OCI-LY7 (cell line): ENCODE data around the gene TMEM97. TPM values are rescaled to one million over a fixed set of nuclear protein-coding genes. Genes with fewer than 3 reads are reported as not detected.

Experiments
- BruUV-seq: library from RNA; stranded (reverse); fragments of 400-500 nt; replicated peaks from 2 replicates; lab custom pipeline; 2021; lab: Mats Ljungman, UMichigan
- CTCF ChIA-PET: fragments of 300-600 bp; sonication (Branson Sonifier 250); formaldehyde crosslinking; loops from one replicate; lab custom pipeline; 2022; ENCODE audit warnings: antibody characterized with exemption; ENCODE audit not compliant: unreplicated experiment; lab: Charles Lee
- POLR2A ChIA-PET: fragments of 300-600 bp; sonication (Branson Sonifier 250); formaldehyde crosslinking; loops from one replicate; lab custom pipeline; 2022; ENCODE audit warnings: antibody characterized with exemption; lab: Charles Lee
- DNase-seq: peaks from one replicate; pipeline ENCODE4 v3.0.0-alpha.2; 2015; ENCODE audit warnings: low spot score
- H2AFZ ChIP-seq: fragments of 200-600 bp; sonication (generic), shearing (Covaris generic); 2 replicates; pipeline ENCODE4 v1.6.1; 2014; ENCODE audit warnings: mild to moderate bottlenecking, antibody characterized with exemption, low read length, moderate library complexity
- H3K27ac ChIP-seq: fragments of 200-600 bp; sonication (generic); 2 replicates; pipeline ENCODE4 v1.5.1; 2014; ENCODE audit warnings: mixed run types, low read depth, mild to moderate bottlenecking, moderate library complexity, low read length, inconsistent platforms; ENCODE audit not compliant: poor library complexity, severe bottlenecking
- H3K36me3 ChIP-seq: fragments of 200-600 bp; sonication (generic); 2 replicates; pipeline ENCODE4 v1.6.1; 2014; ENCODE audit warnings: mild to moderate bottlenecking, antibody characterized with exemption, low read length, moderate library complexity, mixed read lengths; ENCODE audit not compliant: insufficient read depth
- H3K4me1 ChIP-seq: fragments of 200-600 bp; sonication (generic); 2 replicates; pipeline ENCODE4 v1.5.1; 2014; ENCODE audit warnings: mild to moderate bottlenecking, low read length; ENCODE audit not compliant: insufficient read depth, poor library complexity, severe bottlenecking
- H3K4me2 ChIP-seq: fragments of 200-600 bp; sonication (generic); 2 replicates; pipeline ENCODE4 v1.6.1; 2014; ENCODE audit warnings: mild to moderate bottlenecking, low read length
- H3K4me3 ChIP-seq: fragments of 200-600 bp; sonication (generic); 2 replicates; pipeline ENCODE4 v1.5.1; 2014; ENCODE audit warnings: mild to moderate bottlenecking, low read depth, low read length; ENCODE audit not compliant: poor library complexity, severe bottlenecking
- H3K79me2 ChIP-seq: fragments of 200-600 bp; sonication (generic); 2 replicates; pipeline ENCODE4 v1.6.1; 2016; ENCODE audit warnings: low read depth, mild to moderate bottlenecking, low read length, moderate library complexity, mixed read lengths; ENCODE audit not compliant: insufficient read depth
- H3K9me2 ChIP-seq: fragments of 200-600 bp; sonication (generic); 2 replicates; pipeline ENCODE4 v1.6.1; 2016; ENCODE audit warnings: mild to moderate bottlenecking, low read length, mixed read lengths; ENCODE audit not compliant: insufficient read depth
- H3K9me3 ChIP-seq: fragments of 200-600 bp; sonication (generic); 2 replicates; pipeline ENCODE4 v1.6.1; 2014; ENCODE audit warnings: mild to moderate bottlenecking, mixed run types, low read length, mixed read lengths
- H4K20me1 ChIP-seq: fragments of 200-600 bp; sonication (generic); 2 replicates; pipeline ENCODE4 v1.6.1; 2014; ENCODE audit warnings: mild to moderate bottlenecking, antibody characterized with exemption, low read length, moderate library complexity, mixed read lengths; ENCODE audit not compliant: insufficient read depth
- EZH2phosphoT487 ChIP-seq: fragments of 200-600 bp; sonication (generic); IDR thresholded peaks from 2 replicates; pipeline ENCODE4 v1.6.1; 2018; ENCODE audit warnings: low read depth, borderline replicate concordance, mild to moderate bottlenecking, mixed run types, antibody characterized with exemption, low read length, moderate library complexity, mixed read lengths
- intact Hi-C: fragments of 100-400 bp; cut with micrococcal nuclease; formaldehyde crosslinking; loops from one replicate; pipeline ENCODE4 v1.10.0; 2022; ENCODE audit not compliant: unreplicated experiment
- total RNA-seq, 2 experiments: library from RNA; depleted of rRNA in 1 of 2; stranded (reverse); fragments of >200 nt in 1 of 2; shearing (Covaris generic) in 1 of 2; gene quantifications; 2 replicates each; pipeline ENCODE4 v1.2.3, GENCODE V29; 2014 to 2022
- TF ChIP-seq, protein P1 (sequence below): fragments of 200-600 bp; sonication (generic); conservative IDR thresholded peaks from 2 replicates; pipeline ENCODE4 v1.5.1; 2014; ENCODE audit warnings: mild to moderate bottlenecking, antibody characterized with exemption, low read length, moderate library complexity, mixed read lengths

TMEM97 gene
- total RNA-seq, 2 experiments from 2014 or later, result 65.7 to 69.6 TPM

DNA sequence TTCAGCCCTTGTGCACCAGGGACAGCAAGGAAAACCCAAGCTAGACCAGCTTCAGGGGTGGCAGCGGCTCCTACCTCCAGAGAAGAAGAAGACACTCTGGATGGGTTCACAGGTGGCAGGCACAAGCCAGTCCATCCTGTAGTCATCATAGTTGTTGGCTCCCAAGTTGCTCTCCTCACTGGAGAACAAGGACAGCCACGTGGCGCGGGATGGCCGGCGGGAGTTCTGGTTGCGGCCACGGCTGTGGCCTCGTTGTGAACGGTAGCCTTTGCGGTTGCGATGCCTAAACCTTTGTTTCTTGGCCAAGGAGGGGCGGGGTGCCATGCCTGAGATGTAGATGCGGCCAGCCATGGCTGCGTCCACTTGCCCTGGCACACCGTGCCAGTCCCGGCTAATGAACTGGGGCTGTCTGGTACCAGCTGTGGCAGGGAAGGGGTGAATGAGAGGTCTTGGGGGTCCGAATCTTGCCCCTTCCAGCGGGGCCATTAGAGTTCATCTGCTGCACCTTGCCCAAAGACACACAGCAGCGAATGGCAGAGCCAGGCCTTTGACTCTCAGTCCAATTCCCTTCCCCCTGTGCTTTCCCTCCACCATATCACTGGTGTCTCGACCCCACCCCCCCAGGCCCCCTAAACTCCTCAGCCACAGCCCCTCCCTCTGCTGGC, 48.8 kb downstream of the TMEM97 start:
- CTCF ChIA-PET, result no interaction called here

DNA sequence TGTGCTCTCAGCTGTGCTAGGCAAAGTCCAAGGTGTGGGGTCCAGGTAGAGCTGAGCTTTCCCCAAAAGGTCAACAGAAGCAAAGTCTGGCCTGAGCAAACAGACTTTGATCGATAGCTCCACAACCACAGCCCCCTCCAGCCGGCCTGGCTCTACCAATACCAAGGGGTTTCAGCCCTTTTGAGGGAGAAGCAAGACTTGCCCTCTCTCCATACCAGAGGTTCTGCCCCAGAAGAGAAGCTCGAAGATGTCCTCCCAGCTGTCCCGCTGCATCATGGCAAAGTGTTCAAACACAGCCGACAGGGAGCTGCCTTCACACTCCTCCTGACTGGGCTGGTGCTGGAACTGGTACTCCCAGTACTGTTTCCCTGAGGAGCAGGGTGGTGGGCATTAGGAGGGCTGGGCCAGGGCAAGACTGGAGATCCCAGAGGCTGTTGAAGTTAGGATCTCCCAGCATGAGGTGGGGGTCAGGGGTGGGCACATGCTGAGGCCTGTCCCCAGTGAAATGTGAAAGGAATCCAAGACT, 49.4 kb downstream of the TMEM97 start:
- Histone ChIP-seq H3K9me2 (no peaks in the 10 kb centered on the region), H3K79me2 (no peaks in the 10 kb centered on the region), H2AFZ (no peak overlapping the region), H3K4me1 (peaks cover 18% of the 10 kb centered on the region), H3K9me3 (no peaks in the 10 kb centered on the region), H3K4me3 (no peak overlapping the region), H3K27ac (no peak overlapping the region), H3K4me2 (no peak overlapping the region), H3K36me3 (peaks cover 4% of the 10 kb centered on the region; the same call in 1 of the 2 replicates), H4K20me1 (no peaks in the 10 kb centered on the region)
- ChIA-PET CTCF (no interaction called here), POLR2A (no interaction called here)
- no peak for TF ChIP-seq EZH2phosphoT487
- TF ChIP-seq, protein P1, sequence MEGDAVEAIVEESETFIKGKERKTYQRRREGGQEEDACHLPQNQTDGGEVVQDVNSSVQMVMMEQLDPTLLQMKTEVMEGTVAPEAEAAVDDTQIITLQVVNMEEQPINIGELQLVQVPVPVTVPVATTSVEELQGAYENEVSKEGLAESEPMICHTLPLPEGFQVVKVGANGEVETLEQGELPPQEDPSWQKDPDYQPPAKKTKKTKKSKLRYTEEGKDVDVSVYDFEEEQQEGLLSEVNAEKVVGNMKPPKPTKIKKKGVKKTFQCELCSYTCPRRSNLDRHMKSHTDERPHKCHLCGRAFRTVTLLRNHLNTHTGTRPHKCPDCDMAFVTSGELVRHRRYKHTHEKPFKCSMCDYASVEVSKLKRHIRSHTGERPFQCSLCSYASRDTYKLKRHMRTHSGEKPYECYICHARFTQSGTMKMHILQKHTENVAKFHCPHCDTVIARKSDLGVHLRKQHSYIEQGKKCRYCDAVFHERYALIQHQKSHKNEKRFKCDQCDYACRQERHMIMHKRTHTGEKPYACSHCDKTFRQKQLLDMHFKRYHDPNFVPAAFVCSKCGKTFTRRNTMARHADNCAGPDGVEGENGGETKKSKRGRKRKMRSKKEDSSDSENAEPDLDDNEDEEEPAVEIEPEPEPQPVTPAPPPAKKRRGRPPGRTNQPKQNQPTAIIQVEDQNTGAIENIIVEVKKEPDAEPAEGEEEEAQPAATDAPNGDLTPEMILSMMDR, result no peak
- DNase-seq, result no peak
- intact Hi-C loops, result no loop called here
- no TSS peak for BruUV-seq

More for the DNA sequence above, 48.8 kb downstream of the TMEM97 start:
- intact Hi-C loops, result no loop called here
- Histone ChIP-seq H3K36me3 (peaks cover 10% of the 10 kb centered on the region; the same call in 1 of the 2 replicates), H4K20me1 (no peaks in the 10 kb centered on the region), H3K9me3 (no peaks in the 10 kb centered on the region), H3K4me3 (no peak overlapping the region), H3K79me2 (no peaks in the 10 kb centered on the region), H3K9me2 (no peaks in the 10 kb centered on the region), H3K27ac (no peak overlapping the region), H2AFZ (no peak overlapping the region), H3K4me2 (no peak overlapping the region), H3K4me1 (peaks cover 12% of the 10 kb centered on the region)
- TF ChIP-seq, protein P1, result no peak
- TF ChIP-seq EZH2phosphoT487, result no peak
- POLR2A ChIA-PET, result interaction anchor here (0.9 kb wide), 1 partner anchor 9 kb away, joined by 3 read pairs; no protein-coding TSS in a partner anchor
- BruUV-seq, result no TSS peak
- no peak for DNase-seq
